Measurements from ENCODE around the gene CLDN20. TPM values are rescaled to one million over a fixed set of nuclear protein-coding genes. Genes with fewer than 3 reads are reported as not detected.
A peak's percentile ranks its signal among the peaks of the same experiment; 100 is the strongest.
"Not testable (repeated sequence)": the region's sequence is repeated elsewhere in the genome, so short reads cannot be mapped to it uniquely, and the experiment has no call there.

Gene CLDN20
- total RNA-seq, 1 donor from 2014 or later: not detected

GRCh38 chr6:155309150-155309549, 45.3 kb downstream of the CLDN20 start:
- no peak for DNase-seq (ENCODE audit: extremely low read depth, low read depth, low spot score)

DNA sequence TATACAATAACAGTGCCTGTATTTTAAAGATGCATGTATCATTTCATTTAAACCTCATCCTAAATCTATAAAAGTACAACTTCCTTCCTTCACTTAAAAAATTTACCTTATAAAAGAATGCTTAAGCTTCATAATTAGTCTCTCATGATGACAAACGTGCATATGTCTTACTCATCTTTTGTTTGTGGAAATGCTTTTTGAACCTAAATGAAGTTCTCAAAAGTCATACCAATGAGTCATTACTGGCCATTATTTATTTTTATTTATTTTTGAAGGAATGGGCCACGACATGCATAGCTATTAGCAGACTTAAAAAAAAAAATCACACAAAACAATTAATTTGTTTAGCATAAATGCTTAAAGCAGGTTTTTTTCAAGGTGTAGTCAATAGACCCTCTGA, 46.8 kb downstream of the CLDN20 start:
- no peak for DNase-seq (ENCODE audit: extremely low read depth, low read depth, low spot score)

- peak; percentile 72 for DNase-seq (ENCODE audit: extremely low read depth, low read depth, low spot score)
Measured at GRCh38 chr6:155311086-155311485, 47.3 kb downstream of the CLDN20 start.

DNA sequence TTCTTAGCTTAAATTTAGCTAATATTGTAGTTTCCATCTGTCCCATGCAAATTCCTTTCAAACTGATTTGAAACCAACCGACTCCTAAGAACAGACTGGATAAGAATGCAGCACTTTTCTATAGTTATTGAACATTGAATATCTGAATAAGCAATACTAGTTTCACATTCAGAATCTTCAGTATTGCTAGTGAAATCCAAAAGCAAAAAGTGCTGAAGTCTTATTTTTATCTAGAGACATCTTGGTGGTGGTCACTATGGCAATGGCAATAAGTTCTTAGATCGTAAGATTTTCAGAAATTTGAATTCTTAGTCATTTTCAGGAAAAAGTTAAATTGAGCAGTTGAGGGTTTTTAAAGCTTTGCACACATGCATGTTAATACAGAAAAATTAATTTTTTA, 47.8 kb downstream of the CLDN20 start:
- no peak for DNase-seq (ENCODE audit: extremely low read depth, low read depth, low spot score)

DNA sequence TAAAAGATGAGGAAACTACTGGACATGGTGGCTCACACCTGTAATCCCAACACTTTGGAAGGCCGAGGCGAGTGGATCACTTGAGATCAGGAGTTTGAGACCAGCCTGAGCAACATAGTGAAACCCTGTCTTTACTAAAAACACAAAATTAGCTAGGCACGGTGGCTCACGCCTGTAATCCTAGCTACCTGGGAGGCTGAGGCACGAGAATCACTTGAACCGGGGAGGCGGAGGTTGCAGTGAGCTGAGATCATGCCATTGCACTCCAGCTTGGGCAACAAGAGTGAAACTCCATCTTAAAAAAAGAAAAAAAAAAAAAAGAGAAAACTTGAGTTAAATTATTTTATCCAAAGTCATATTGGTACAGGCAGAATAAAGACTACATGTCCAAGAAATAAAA, 49.1 kb downstream of the CLDN20 start:
- not testable (repeated sequence) for DNase-seq (ENCODE audit: extremely low read depth, low read depth, low spot score)

- DNase-seq (ENCODE audit: extremely low read depth, low read depth, low spot score): no peak
Measured at GRCh38 chr6:155313602-155314091, 49.8 kb downstream of the CLDN20 start.

DNA sequence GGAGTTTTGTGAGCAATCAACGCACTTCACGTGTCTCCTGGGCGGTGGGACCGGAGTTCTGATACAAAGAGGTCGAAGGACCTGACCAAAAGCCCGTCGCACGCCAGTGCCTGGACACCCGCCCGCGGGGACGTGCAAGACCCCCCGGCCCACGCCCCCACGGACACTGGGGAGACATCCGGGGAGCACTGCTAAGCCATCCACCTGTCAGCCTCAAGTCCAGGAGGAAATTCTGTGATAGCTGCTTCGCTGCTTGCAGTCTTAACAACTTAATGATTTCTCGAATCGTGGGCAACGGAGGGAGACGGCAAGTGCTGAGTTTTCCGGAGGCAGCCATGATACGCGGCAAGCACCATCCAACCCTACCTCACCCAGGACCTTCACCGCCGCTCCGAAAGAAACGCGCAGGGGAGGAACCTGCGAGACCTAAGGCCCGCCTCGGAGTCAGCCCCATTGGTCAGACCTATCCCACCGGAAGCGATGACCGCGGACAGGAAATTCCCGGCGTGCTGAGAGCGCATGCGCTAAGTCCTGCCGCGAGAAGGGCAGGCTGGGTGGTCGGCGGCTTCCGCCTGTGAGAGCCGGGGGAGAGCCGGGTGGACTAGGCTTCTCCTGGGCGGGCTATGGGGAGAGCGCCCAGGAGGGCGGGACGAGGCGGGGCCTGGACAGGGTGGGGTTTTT, 50.4 kb downstream of the CLDN20 start, which contains the start of gene TFB1M:
TFB1M (minus strand) TSS at position 393 of the 681 bp plus-strand sequence; CDS start at position 337, 56 bp downstream.
- peak; percentile 92 for DNase-seq (ENCODE audit: extremely low read depth, low read depth, low spot score)

- DNase-seq (ENCODE audit: extremely low read depth, low read depth, low spot score): peak; percentile 71
Measured at GRCh38 chr6:155314773-155315515, 51.1 kb downstream of the CLDN20 start.

GRCh38 chr6:155315516-155315871, 51.7 kb downstream of the CLDN20 start:
- no peak for DNase-seq (ENCODE audit: extremely low read depth, low read depth, low spot score)

DNA sequence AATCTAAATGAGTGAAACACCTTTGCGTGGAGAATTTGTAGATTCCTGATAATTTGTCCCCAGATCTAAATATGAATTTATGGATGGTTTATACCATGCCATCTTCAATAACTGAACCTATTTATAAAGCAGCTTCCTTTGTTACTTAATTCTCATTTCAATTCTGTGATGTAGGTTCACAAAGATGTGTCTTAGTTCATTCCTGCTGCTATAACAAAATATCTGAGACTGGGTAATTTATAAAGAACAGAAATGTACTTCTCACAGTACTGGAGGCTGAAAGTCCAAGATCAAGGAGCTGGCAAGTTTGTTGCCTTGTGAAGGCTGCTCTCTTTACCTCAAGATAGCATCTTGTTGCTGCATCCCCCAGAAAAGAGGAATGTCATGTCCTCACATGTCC, 52.6 kb downstream of the CLDN20 start:
- no peak for DNase-seq (ENCODE audit: extremely low read depth, low read depth, low spot score)

- no peak for DNase-seq (ENCODE audit: extremely low read depth, low read depth, low spot score)
Measured at GRCh38 chr6:155317186-155317585, 53.4 kb downstream of the CLDN20 start.

DNA sequence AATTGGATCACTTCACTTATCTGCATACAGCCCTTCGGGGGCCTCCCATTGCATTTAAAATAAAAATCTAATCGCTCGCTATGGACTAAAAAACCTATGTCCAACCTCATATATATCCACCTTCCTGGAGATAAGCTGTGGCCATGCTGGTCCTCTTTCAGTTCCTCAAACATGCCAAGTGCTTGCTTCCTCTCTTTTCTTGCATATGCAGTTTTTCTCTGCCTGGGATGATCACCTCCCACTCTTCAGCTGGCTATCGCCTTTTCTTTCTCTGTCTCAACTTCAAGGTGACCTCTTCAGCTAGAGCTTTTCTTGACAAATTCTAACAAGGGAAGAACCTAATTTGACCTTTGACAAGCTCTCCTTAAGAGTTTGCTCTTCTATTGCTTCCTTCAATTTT, 56.1 kb downstream of the CLDN20 start:
- DNase-seq (ENCODE audit: extremely low read depth, low read depth, low spot score): no peak

GRCh38 chr6:155324172-155324571, 60.4 kb downstream of the CLDN20 start:
- no peak for DNase-seq (ENCODE audit: extremely low read depth, low read depth, low spot score)

GRCh38 chr6:155324993-155325392, 61.2 kb downstream of the CLDN20 start:
- DNase-seq (ENCODE audit: extremely low read depth, low read depth, low spot score): no peak

DNA sequence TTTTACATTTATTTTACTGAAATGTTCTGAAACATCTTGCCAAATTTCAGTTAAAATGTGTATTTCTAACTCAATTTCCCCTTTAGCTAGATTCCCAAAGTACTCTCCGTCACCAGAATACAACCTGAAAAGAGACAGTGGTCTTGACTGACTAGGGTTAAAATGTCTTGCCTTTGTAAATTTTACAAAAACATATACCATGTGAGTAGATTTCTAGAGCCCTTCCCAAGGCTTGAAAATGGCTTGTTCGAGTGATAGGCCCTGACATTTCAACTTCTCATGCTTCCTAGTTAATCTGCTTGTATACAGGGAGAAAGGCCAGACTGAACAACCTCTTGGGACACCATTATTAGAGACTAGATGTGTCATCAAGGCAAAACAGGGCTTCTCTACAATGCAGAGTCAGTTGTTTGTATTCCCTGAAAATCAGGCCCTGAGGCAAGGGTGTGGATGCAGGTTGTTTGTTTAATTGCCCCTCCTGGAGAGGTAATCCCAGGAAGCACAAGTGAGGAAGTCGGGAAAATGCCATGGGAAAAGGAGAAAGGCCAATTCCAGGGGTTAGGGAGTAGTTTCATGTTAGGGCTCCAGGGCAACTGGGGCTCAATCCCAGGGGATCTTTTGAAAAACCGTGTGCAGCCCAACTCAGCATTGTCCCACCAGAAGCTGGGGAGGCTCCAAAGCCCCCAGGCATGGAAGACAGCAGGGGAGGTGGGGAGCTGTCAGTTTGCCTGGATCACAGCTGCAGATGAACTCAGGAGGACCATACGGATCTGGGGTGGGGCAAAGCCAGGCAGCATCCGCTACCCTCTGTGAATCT, 62.1 kb downstream of the CLDN20 start:
- DNase-seq (ENCODE audit: extremely low read depth, low read depth, low spot score): no peak

Other genes with a start within 250 kb of the CLDN20 start
- 17.9 and 19.3 TPM in 2 replicates for gene TFB1M, start 50.5 kb downstream of the CLDN20 start, total RNA-seq
- not detected in 2 replicates for gene NOX3, start 191.8 kb downstream of the CLDN20 start, total RNA-seq